Measurements from ENCODE around the gene TNS1.

DNA sequence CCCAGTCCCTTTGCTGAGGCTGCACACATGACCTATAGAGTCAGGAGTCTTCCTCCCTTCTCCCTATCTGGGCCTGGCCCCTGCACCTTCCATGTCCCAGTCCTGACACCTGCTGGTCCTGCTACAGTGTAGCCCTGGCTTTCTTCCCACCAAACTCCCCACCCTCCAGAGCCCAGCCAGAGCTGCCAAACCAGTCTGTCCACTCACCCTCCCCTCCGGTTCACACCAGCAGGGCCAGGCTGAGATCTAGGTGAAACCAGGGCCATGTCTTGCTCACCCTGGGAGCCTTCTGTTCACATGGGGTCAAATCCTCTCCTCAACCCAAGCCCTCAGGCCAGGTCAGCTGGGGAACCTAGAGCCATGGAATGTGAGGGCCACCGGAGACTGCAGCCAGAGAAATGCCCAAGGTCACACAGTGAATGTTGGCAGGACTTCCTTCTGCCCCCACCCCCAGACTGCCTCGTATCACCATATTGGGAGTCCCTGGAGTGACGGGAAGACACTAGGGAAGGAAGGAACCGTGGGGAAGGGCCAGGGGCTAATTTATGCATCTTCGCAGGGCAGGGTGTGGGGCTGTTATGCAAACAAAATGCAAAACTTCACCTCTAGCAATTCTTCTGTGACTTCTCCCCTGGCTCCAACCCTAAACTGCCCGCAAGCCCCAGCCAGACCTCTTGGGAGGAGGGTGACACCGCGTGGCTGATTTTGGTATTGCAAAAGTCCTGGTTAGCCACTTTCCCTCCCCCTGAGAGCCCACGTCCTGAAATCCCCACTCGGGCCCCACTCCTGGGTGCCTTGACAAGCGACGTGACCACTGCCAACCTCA, 14.6 kb downstream of the TNS1 start:
- TF ChIP-seq, protein P1, sequence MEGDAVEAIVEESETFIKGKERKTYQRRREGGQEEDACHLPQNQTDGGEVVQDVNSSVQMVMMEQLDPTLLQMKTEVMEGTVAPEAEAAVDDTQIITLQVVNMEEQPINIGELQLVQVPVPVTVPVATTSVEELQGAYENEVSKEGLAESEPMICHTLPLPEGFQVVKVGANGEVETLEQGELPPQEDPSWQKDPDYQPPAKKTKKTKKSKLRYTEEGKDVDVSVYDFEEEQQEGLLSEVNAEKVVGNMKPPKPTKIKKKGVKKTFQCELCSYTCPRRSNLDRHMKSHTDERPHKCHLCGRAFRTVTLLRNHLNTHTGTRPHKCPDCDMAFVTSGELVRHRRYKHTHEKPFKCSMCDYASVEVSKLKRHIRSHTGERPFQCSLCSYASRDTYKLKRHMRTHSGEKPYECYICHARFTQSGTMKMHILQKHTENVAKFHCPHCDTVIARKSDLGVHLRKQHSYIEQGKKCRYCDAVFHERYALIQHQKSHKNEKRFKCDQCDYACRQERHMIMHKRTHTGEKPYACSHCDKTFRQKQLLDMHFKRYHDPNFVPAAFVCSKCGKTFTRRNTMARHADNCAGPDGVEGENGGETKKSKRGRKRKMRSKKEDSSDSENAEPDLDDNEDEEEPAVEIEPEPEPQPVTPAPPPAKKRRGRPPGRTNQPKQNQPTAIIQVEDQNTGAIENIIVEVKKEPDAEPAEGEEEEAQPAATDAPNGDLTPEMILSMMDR (IDR thresholded peaks at IDR 0.05) = peak; percentile 86
- TF ChIP-seq EZH2phosphoT487 (IDR thresholded peaks at IDR 0.05) (no peak), EZH2 (IDR thresholded peaks at IDR 0.05) (no peak)
